GM19025 (cell line): ENCODE measurements around the gene SGSH.

Source experiments
- ATAC-seq: cut with Tn5 transposase; IDR thresholded peaks from one replicate; pipeline ENCODE4 v1.9.1; 2021; ENCODE audit warnings: mild to moderate bottlenecking, low read depth, moderate library complexity; ENCODE audit not compliant: unreplicated experiment

The SGSH gene

GRCh38 chr17:80190716-80191115 is 29.4 kb downstream of the SGSH start:
- ATAC-seq = no peak

- ATAC-seq = no peak
These were observed 30.5 kb downstream of the SGSH start for GRCh38 chr17:80189611-80190010.

DNA sequence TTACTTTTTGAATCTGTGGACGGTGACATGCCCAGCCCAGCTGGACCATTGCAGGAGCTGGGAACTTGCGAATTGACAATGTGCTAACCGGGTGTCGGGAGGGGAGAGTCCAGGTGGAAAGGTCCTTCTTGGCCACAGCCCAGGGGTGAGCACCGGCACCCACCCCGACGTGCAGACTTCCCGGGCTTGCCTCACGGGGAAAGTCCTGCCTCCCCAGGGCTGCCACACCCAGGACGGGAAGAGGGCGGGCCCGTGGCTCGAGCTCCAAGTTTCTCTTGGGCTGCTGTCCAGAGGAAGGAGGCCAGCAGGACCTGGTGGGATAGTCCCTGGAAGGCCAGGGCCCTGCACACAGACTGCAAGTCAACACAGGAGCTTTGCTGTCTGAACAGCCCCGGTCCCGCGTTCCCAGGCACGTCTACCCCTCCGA is 32.6 kb downstream of the SGSH start:
- no peak for ATAC-seq

DNA sequence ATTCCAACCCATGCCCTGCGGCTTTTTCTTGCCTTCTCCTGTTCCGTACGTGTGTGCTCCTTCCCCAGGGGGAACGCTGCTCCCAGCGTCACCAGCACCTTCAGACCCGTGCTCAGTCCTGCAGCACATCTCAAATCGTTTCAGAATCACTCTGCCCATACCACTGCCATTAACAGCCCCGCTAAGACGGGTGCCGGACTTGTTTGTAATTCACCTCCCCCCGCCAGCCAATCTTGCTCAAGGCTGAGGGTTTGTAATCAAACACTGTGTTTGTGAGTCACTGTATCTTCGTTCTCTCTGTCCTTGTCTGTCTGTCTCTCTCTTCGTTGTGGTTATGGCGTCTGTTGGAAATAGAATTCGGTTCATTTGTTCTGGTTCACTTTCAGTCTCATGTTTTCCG is 33.0 kb downstream of the SGSH start:
- no peak for ATAC-seq

DNA sequence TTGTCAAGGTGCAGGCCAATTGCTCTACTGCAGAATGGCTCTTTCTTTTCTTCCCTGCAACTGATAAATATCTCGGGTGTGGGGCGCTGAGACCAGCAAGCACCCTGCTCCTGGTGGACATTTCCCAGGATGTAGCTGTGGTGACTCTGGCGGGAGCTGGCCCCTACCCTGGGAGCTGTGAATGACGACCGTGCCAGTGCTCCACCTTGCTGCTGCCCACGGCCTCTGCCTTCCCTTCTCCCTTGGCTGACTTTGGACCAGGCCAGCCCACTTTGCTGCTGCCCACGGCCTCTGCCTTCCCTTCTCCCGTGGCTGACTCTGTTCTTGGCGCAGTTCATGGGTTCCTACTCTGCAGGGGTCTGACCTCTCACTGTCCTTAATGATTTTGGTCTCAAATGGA is 34.2 kb downstream of the SGSH start:
- no peak for ATAC-seq

DNA sequence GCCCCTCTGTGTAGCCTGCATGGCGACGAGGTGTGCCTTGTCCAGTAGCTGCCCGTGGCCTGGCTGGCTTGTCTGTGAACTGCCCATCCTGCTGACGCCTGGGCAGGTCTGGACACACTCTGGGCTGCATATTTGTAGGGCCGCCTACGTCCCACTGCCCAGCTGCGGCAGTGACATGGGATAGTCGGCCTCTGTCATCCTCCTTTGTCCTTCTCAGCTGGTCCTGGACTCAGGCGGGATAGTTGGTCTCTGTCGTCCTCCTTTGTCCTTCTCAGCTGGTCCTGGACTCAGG is 35.8 kb downstream of the SGSH start:
- no peak for ATAC-seq

- no peak for ATAC-seq
These were observed 36.3 kb downstream of the SGSH start for GRCh38 chr17:80183581-80184422.

DNA sequence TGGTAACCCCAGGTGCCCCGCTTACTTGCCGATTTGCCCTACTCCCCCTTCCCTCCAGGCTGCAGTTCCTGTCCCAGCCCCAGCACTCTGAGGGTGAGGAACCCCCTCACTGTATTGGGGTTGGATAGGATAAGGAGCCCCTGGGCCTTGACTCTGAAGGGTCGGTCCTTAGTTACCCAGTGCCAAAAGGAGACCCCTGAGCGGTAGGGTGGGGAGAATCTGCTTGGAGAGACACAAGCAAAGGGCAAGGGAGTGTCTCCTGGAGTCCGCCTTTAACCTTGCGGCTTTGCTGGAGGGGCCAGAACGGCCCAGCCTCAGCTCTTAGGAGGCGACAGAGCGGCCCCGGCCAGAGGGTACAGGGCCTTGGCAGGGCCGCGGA is 37.3 kb downstream of the SGSH start:
- no peak for ATAC-seq

- no peak for ATAC-seq
These were observed 37.9 kb downstream of the SGSH start for GRCh38 chr17:80182118-80182844.

DNA sequence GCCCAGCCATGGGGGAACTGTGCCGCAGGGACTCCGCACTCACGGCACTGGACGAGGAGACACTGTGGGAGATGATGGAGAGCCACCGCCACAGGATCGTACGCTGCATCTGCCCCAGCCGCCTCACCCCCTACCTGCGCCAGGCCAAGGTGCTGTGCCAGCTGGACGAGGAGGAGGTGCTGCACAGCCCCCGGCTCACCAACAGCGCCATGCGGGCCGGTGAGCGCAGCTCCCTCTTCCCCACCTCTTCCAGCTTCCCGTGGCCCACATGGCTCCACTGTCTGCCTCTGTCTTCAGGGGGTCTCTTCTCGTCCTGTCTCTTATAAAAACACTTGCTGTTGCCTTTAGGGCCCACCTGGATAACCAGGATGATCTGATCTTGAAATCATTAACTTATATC is 38.7 kb downstream of the SGSH start:
- ATAC-seq = no peak

DNA sequence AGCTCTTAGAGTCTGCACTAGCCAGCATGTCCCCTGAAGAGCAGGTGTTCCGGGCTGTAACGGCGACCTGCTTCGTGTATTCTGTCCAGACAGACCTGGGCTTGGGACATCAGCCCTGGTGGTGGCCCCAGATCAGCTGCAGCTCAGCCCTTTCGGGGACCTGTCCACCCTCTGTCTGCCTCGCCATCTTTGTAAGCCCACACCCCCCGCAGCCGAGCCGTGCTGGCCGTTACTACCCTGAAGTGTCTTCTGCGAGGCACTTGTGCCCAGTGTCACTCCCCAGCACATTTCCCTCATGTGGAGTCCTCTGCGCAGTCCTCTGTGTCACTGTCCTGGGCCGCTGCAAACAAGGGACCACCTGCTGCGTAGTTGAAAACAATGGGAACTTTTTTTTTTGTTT is 39.9 kb downstream of the SGSH start:
- ATAC-seq = no peak

DNA sequence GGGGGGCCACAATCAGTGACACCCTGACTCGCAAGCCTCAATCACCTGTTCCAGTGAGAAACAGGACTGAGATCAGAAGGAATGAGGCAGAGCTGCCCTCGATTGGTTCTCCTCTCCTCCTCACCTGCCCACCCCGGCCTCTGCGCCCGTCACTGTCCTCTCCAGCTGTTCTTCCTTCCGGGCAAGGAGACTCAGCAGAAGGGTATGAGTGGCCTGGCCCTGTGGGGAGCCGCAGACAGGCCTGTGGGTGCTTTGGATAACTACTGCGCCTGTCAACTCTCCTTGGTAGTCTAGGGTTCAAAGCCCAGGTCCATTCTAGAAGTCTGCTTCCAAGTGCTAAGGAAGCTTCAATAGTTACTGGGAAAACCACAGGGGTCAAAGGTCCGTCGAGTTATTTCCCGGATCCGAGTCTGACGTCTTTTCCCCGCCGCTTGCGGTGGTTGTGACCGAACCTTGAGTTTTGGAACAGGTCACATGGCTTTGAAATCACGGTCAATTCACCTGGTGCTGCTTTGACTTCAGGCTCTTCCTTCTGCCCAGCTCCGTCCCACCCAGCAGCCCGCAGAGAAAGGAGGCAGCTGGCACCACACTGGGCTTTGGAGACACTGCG is 42.0 kb downstream of the SGSH start:
- no peak for ATAC-seq

DNA sequence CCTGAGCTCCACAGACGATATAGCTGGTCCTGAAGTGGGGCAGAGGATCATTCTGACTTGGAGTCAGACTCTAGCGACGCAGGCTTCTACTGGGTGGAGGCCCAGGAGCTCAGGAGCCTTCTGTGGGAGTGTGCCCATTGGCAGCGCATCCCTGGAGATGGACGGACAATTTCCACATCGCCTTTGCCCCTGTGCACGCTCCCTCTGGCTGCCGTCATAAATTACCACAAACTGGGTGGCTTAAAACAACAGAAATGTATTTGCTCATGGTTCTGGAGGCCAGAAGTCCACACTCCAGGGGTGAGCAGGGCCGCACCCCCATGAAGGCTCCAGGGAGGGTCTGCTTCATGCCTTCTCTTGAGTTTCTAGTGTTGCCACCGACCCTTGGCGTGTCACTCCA is 43.4 kb downstream of the SGSH start:
- ATAC-seq = no peak

DNA sequence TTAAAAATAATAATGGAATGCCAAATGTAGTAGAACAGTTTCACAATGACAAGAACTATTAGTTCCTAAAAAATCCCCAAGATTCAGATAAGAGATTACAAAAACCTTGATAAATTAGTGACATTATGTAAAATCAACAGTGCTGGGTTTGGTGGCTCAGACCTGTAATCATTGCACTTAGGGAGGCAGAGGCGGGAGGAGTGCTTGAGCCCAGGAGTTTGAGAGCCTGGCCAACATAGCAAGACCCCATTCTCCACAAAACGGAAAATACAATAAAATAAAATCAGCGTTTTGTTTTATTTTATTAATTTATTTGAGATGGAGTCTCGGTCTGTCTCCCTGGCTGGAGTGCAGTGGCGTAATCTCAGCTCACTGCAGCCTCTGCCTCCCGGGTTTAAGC is 46.2 kb downstream of the SGSH start:
- no peak for ATAC-seq

DNA sequence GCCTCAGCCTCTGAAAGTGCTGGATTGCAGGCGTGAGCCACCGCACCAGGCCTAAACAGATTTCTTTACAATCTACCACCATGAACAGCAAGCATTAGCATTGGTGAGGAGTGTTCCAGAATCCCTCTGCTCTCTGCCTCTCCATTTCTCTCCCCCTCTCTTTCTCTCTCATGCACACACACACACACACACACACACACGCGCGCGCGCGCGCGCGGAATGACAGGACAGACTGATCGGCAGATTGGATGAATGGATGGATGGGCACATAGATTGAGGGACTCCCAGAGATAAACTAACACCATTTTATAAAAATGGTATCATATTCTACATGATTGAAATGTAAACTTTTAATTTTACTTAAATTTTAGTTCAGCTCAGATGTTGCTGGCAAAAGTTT is 47.0 kb downstream of the SGSH start:
- ATAC-seq = no peak

- ATAC-seq = no peak
These were observed 48.5 kb downstream of the SGSH start for GRCh38 chr17:80171681-80172080.

DNA sequence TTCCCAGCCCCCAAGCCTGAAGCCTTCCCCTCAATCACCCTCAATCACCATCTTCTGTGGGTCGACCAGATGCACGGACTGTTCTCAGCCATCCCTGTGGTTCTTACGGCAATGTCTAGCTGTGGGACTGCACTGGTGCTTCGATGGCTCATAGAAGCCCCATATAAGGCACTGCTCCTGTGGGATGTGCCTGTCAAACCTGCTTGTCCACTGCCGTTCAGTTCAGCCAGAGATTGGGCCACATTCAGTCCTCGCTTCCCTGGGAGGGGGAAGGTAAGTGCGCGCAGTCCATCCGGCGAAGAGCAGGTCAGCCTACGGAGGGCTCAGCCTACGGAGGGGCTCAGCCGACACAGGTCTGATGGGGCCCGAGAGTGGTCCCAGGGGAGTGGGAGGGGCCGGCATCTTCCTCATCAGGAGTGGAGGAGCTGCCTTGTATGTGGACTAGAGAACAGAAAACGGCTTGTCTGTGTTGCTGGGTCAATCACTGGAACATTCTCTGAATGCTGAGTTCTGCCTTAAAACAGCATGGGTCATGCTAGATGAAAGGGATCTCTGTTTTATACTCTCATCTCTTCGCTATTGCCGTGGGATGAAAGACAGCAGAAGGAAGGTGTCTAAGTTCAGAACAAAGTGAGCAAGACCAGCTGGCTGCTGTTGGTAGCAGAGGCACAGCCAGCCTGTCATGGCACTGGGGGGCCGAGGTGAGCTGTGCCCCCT is 50.2 kb downstream of the SGSH start, which contains the start of gene CARD14:
TSS of gene CARD14 (plus strand) at position 247 of the 717 bp plus-strand sequence. CDS start 11,409 bp downstream, outside the sequence.
- no peak for ATAC-seq

- ATAC-seq = no peak
These were observed 51.0 kb downstream of the SGSH start for GRCh38 chr17:80169107-80169506.

DNA sequence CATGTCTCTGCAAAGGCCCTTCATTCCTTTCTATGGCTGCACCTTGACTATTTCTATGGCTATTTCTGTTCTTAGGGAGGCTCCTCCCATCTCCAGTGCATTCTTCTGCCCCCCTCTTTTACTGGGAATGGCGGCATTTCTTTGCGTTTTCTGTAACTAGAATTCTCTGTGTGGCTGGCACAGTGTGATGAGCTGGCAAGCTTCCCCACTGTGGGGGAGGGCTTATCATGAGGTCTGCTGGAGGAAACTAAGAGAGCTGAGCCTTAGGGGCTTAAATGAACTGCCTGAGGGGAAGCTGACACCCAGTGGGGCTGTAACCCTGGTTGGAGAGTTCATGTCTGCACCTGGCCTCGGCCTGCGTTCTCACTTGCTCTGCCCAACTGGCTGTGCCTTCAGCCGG is 51.8 kb downstream of the SGSH start:
- no peak for ATAC-seq

DNA sequence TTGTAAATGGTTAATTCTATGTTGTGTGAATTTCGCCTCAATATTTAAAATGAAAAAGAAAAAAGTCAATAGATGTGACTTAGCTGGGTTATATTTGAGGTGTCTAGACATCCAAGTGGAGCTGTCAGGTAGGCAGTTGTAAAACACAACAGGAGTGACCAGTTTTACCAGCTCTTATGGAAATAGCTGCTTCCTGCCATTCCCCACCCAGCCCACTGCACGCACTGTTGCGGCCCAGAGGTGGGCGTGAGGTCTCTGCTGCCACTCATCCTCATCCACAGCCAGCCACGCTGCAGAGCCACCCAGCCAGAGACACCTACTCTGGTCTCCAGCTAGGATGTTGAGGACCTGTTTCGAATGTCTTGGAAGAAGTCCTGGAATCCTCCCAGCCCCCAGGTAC is 53.7 kb downstream of the SGSH start:
- ATAC-seq = no peak

DNA sequence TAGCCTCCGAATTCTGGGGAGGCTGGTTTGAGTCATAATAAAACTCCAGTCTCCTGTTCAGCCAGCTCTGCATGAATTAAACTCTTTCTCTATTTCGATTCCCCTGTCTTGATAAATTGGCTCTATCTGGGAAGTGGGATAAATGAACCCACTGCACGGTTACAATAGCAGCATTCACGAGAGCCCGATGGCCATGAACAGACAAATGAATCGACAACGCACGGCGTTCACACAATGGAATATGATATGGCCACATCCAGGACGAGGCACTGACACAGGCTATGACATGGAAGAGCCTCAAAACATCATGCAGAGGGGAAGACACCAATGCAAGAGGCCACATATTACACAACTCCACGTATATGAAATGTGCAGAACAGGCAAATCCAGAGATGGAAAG is 55.9 kb downstream of the SGSH start:
- no peak for ATAC-seq
